ENCODE results near the gene FARP1. TPM values are rescaled to one million over a fixed set of nuclear protein-coding genes. Genes with fewer than 3 reads are reported as not detected.

The FARP1 gene
- total RNA-seq, 1 donor from 2014 or later, result 128 TPM

- H3K36me3 Mint-ChIP-seq (ENCODE audit: low read depth, unreplicated experiment), result peaks cover 36% of the 10 kb centered on the region
- no peaks in the 10 kb centered on the region for H4K20me1 ChIP-seq (ENCODE audit: insufficient read depth, low read length)
- no peak overlapping the region for H2AFZ ChIP-seq (ENCODE audit: low read depth, low read length)
- no peak overlapping the region for H3K27ac Mint-ChIP-seq (ENCODE audit: unreplicated experiment)
- H3K9ac ChIP-seq (ENCODE audit: low read length), result no peak overlapping the region
- H3K27me3 Mint-ChIP-seq (ENCODE audit: low read depth, unreplicated experiment), result no peaks in the 10 kb centered on the region
- peaks cover 11% of the 10 kb centered on the region for H3K36me3 ChIP-seq (ENCODE audit: insufficient read depth, low read length)
- no peaks in the 10 kb centered on the region for H3K27me3 ChIP-seq (ENCODE audit: insufficient read depth, low read length)
- peaks cover 3% of the 10 kb centered on the region for H3K9me3 Mint-ChIP-seq (ENCODE audit: unreplicated experiment)
- FAIRE-seq (no peak), DNase-seq (ENCODE audit: low read depth) (no peak)
- no peak overlapping the region for H3K4me2 ChIP-seq (ENCODE audit: low read length)
- TF ChIP-seq EZH2 (IDR thresholded peaks at IDR 0.05; ENCODE audit: insufficient read depth, low read length), result no peak
- TF ChIP-seq, protein P1, sequence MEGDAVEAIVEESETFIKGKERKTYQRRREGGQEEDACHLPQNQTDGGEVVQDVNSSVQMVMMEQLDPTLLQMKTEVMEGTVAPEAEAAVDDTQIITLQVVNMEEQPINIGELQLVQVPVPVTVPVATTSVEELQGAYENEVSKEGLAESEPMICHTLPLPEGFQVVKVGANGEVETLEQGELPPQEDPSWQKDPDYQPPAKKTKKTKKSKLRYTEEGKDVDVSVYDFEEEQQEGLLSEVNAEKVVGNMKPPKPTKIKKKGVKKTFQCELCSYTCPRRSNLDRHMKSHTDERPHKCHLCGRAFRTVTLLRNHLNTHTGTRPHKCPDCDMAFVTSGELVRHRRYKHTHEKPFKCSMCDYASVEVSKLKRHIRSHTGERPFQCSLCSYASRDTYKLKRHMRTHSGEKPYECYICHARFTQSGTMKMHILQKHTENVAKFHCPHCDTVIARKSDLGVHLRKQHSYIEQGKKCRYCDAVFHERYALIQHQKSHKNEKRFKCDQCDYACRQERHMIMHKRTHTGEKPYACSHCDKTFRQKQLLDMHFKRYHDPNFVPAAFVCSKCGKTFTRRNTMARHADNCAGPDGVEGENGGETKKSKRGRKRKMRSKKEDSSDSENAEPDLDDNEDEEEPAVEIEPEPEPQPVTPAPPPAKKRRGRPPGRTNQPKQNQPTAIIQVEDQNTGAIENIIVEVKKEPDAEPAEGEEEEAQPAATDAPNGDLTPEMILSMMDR (IDR thresholded peaks at IDR 0.05; ENCODE audit: insufficient read depth, low read depth, low read length), result no peak
- H3K9me3 ChIP-seq (ENCODE audit: insufficient read depth, low read depth, low read length), result peaks cover 6% of the 10 kb centered on the region
- H3K4me3 ChIP-seq (ENCODE audit: insufficient read depth, low read depth, low read length), result no peak overlapping the region
- H3K4me1 ChIP-seq (ENCODE audit: insufficient read depth, low read length), result no peaks in the 10 kb centered on the region
- H3K79me2 ChIP-seq (ENCODE audit: insufficient read depth, low read length), result no peaks in the 10 kb centered on the region
- no peak overlapping the region for H3K4me3 Mint-ChIP-seq (ENCODE audit: unreplicated experiment)
- no peak overlapping the region for H3K27ac ChIP-seq (ENCODE audit: low read depth, low read length)
- H3K4me1 Mint-ChIP-seq (ENCODE audit: low read depth, unreplicated experiment), result no peaks in the 10 kb centered on the region
These were observed 270.9 kb downstream of the FARP1 start for GRCh38 chr13:98413796-98414195.

DNA sequence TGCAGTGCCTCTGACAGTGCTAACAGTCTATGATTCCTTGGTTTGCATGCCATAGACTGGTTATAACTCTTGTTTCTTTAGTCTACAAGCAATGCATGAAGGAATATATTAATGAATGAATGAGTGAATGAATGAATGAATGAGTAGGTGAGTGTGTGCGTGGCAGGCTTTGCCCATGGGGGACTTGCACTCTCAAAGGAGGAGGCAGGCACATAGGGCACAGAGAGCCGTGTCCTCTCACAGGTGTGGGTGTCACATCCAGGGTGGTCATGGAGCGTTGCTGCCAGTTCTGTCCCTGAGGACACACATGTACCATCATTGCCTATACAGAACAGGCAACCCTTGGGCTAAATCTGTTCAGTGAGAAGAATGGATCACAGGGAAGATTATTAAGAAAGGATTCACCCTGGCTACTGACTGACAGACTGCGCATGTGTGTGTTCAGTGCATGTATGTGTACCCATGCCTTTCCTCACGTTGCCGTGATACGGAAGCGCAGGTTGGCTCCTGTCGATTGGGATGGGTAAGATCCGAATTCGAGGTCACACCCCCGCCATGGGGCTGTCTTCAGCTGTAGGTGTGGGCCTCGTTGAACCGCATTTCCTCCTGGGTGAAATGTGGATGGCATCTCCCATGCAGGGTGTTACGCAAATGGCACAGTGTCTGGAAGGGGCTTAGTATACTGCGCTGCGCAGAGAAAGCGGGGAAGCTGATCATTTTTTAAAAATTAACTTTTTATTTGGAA, 272.6 kb downstream of the FARP1 start:
- Histone ChIP-seq H4K20me1 (ENCODE audit: insufficient read depth, low read length) (no peaks in the 10 kb centered on the region), H3K9ac (ENCODE audit: low read length) (no peak overlapping the region), H3K27ac (ENCODE audit: low read depth, low read length) (no peak overlapping the region), H3K36me3 (ENCODE audit: insufficient read depth, low read length) (peaks cover 18% of the 10 kb centered on the region), H3K9me3 (ENCODE audit: insufficient read depth, low read depth, low read length) (peaks cover 6% of the 10 kb centered on the region), H3K4me3 (ENCODE audit: insufficient read depth, low read depth, low read length) (no peak overlapping the region), H3K4me2 (ENCODE audit: low read length) (no peak overlapping the region), H3K79me2 (ENCODE audit: insufficient read depth, low read length) (no peaks in the 10 kb centered on the region), H3K4me1 (ENCODE audit: insufficient read depth, low read length) (no peaks in the 10 kb centered on the region), H2AFZ (ENCODE audit: low read depth, low read length) (no peak overlapping the region), H3K27me3 (ENCODE audit: insufficient read depth, low read length) (no peaks in the 10 kb centered on the region)
- peaks cover 2% of the 10 kb centered on the region for H3K4me1 Mint-ChIP-seq (ENCODE audit: low read depth, unreplicated experiment)
- TF ChIP-seq, protein P1 (IDR thresholded peaks at IDR 0.05; ENCODE audit: insufficient read depth, low read depth, low read length), result no peak
- TF ChIP-seq EZH2 (IDR thresholded peaks at IDR 0.05; ENCODE audit: insufficient read depth, low read length), result no peak
- FAIRE-seq (no peak), DNase-seq (ENCODE audit: low read depth) (no peak)
- H3K9me3 Mint-ChIP-seq (ENCODE audit: unreplicated experiment), result peaks cover 3% of the 10 kb centered on the region
- no peak overlapping the region for H3K4me3 Mint-ChIP-seq (ENCODE audit: unreplicated experiment)
- H3K27me3 Mint-ChIP-seq (ENCODE audit: low read depth, unreplicated experiment), result no peaks in the 10 kb centered on the region
- peaks cover 40% of the 10 kb centered on the region for H3K36me3 Mint-ChIP-seq (ENCODE audit: low read depth, unreplicated experiment)
- H3K27ac Mint-ChIP-seq (ENCODE audit: unreplicated experiment), result no peak overlapping the region

DNA sequence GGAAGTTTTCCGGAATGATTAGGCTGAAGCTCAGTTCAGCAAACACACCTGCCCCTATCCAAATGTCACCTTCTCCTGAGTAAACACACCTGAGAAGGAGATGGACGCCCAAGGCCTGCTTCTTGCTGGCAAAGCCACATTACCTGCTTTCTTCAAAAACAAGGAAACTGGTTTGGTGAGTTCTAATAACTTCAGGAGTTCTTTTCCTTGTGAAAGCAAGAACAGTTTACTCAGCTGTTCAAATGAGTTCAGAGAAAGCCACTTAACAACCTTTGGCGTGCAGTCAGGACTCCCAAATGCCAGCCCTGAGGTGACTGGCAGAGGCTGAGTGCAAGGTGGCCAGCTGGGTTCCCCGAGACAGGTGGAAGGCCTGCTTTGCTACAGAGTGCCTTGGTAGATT, 273.5 kb downstream of the FARP1 start:
- H3K27ac Mint-ChIP-seq (ENCODE audit: unreplicated experiment), result no peak overlapping the region
- Histone ChIP-seq H3K27me3 (ENCODE audit: insufficient read depth, low read length) (no peaks in the 10 kb centered on the region), H3K79me2 (ENCODE audit: insufficient read depth, low read length) (no peaks in the 10 kb centered on the region), H3K36me3 (ENCODE audit: insufficient read depth, low read length) (peaks cover 18% of the 10 kb centered on the region), H3K4me3 (ENCODE audit: insufficient read depth, low read depth, low read length) (no peak overlapping the region), H2AFZ (ENCODE audit: low read depth, low read length) (no peak overlapping the region), H3K9me3 (ENCODE audit: insufficient read depth, low read depth, low read length) (peaks cover 6% of the 10 kb centered on the region), H3K4me1 (ENCODE audit: insufficient read depth, low read length) (no peaks in the 10 kb centered on the region), H3K9ac (ENCODE audit: low read length) (no peak overlapping the region), H3K4me2 (ENCODE audit: low read length) (no peak overlapping the region), H3K27ac (ENCODE audit: low read depth, low read length) (no peak overlapping the region), H4K20me1 (ENCODE audit: insufficient read depth, low read length) (peaks cover 2% of the 10 kb centered on the region)
- DNase-seq (ENCODE audit: low read depth), result no peak
- no peaks in the 10 kb centered on the region for H3K27me3 Mint-ChIP-seq (ENCODE audit: low read depth, unreplicated experiment)
- TF ChIP-seq, protein P1 (IDR thresholded peaks at IDR 0.05; ENCODE audit: insufficient read depth, low read depth, low read length), result no peak
- TF ChIP-seq EZH2 (IDR thresholded peaks at IDR 0.05; ENCODE audit: insufficient read depth, low read length), result no peak
- H3K4me3 Mint-ChIP-seq (ENCODE audit: unreplicated experiment), result no peak overlapping the region
- peaks cover 48% of the 10 kb centered on the region for H3K36me3 Mint-ChIP-seq (ENCODE audit: low read depth, unreplicated experiment)
- no peak for FAIRE-seq
- peaks cover 3% of the 10 kb centered on the region for H3K9me3 Mint-ChIP-seq (ENCODE audit: unreplicated experiment)
- peaks cover 2% of the 10 kb centered on the region for H3K4me1 Mint-ChIP-seq (ENCODE audit: low read depth, unreplicated experiment)

Data from astrocyte (in vitro differentiated cells and primary cell).